Brain microvascular endothelial cell (primary cell): ENCODE data around the gene FNTB.

ENCODE experiments used
- DNase-seq: peaks from one replicate; pipeline ENCODE4 v3.0.0-alpha.2; 2020
- H3K27ac ChIP-seq: fragments of 250-450 bp; sonication (Bioruptor Pico); 2 replicates; pipeline ENCODE4 v1.5.1; 2020; ENCODE audit warnings: mild to moderate bottlenecking, moderate library complexity
- H3K27me3 ChIP-seq: fragments of 250-450 bp; sonication (Bioruptor Pico); replicated peaks from 2 replicates; pipeline ENCODE4 v1.5.1; 2020; ENCODE audit warnings: mild to moderate bottlenecking
- H3K36me3 ChIP-seq: fragments of 250-450 bp; sonication (Bioruptor Pico); replicated peaks from 2 replicates; pipeline ENCODE4 v1.5.1; 2020; ENCODE audit warnings: mild to moderate bottlenecking
- H3K4me3 ChIP-seq: 2 replicates; pipeline ENCODE4 v1.5.1; 2011; ENCODE audit warnings: low read depth, mild to moderate bottlenecking, control low read depth, low read length, moderate library complexity
- in situ Hi-C: cut with HindIII; loops from 2 replicates; pipeline ENCODE4 v1.10.0; 2017; ENCODE audit warnings: low sequenced_read_pairs, low pct_ligation_motif_present
- TF ChIP-seq, protein P1 (sequence below): IDR thresholded peaks from 2 replicates; pipeline ENCODE4 v1.5.1; 2011; ENCODE audit warnings: low read depth, mild to moderate bottlenecking, moderate library complexity, low read length, control low read depth, inconsistent platforms; ENCODE audit errors: missing control alignments

The FNTB gene

GRCh38 chr14:64945431-64946178 is 41.1 kb upstream of the FNTB start:
- no peak for DNase-seq
- Histone ChIP-seq H3K4me3 (no peak overlapping the region), H3K36me3 (no peaks in the 10 kb centered on the region), H3K27ac (no peak overlapping the region), H3K27me3 (no peaks in the 10 kb centered on the region)
- TF ChIP-seq, protein P1, sequence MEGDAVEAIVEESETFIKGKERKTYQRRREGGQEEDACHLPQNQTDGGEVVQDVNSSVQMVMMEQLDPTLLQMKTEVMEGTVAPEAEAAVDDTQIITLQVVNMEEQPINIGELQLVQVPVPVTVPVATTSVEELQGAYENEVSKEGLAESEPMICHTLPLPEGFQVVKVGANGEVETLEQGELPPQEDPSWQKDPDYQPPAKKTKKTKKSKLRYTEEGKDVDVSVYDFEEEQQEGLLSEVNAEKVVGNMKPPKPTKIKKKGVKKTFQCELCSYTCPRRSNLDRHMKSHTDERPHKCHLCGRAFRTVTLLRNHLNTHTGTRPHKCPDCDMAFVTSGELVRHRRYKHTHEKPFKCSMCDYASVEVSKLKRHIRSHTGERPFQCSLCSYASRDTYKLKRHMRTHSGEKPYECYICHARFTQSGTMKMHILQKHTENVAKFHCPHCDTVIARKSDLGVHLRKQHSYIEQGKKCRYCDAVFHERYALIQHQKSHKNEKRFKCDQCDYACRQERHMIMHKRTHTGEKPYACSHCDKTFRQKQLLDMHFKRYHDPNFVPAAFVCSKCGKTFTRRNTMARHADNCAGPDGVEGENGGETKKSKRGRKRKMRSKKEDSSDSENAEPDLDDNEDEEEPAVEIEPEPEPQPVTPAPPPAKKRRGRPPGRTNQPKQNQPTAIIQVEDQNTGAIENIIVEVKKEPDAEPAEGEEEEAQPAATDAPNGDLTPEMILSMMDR = no peak
- in situ Hi-C loops = no loop called here

GRCh38 chr14:64946310-64947045 is 40.2 kb upstream of the FNTB start:
- no peak for DNase-seq
- in situ Hi-C loops = no loop called here
- TF ChIP-seq, protein P1 = no peak
- no peak overlapping the region for H3K4me3 ChIP-seq
- H3K27me3 ChIP-seq = no peaks in the 10 kb centered on the region
- H3K36me3 ChIP-seq = no peaks in the 10 kb centered on the region
- no peak overlapping the region for H3K27ac ChIP-seq

- TF ChIP-seq, protein P1 = no peak
- H3K4me3 ChIP-seq = no peak overlapping the region
- in situ Hi-C loops = no loop called here
- H3K27me3 ChIP-seq = no peaks in the 10 kb centered on the region
- H3K36me3 ChIP-seq = no peaks in the 10 kb centered on the region
- no peak for DNase-seq
- no peak overlapping the region for H3K27ac ChIP-seq
These were observed 38.7 kb upstream of the FNTB start for GRCh38 chr14:64947710-64948611.

DNA sequence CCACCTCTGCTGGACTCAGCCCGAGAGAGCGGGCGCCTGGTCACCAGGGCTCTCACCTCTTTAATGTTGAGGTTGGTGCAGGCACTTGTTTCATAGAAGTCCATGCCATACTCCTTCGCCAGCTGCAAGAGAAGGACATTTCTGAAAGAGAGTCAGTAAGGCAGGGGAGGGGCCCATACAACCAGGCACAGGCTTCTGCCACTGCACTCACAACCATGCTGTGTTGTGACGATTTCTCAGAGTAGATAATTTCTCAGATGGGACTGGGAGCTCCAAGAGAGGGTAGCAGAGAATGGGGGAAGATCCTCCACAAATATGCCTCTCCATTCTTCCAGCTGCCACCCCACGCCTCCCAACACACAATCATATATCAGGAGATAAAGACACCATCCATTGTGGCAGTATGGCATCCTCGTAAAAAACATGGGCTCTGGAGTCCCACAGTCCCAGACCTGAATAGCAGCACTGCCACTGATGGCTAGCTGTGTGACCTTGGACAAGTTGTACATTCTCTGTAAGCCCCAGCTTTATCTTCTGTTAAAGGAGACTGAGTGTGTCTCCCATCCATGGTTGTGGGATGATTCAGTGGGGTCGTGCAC is 38.0 kb upstream of the FNTB start:
- Histone ChIP-seq H3K27ac (no peak overlapping the region), H3K36me3 (no peaks in the 10 kb centered on the region), H3K27me3 (no peaks in the 10 kb centered on the region), H3K4me3 (no peak overlapping the region)
- TF ChIP-seq, protein P1 = no peak
- DNase-seq = no peak
- in situ Hi-C loops = no loop called here

DNA sequence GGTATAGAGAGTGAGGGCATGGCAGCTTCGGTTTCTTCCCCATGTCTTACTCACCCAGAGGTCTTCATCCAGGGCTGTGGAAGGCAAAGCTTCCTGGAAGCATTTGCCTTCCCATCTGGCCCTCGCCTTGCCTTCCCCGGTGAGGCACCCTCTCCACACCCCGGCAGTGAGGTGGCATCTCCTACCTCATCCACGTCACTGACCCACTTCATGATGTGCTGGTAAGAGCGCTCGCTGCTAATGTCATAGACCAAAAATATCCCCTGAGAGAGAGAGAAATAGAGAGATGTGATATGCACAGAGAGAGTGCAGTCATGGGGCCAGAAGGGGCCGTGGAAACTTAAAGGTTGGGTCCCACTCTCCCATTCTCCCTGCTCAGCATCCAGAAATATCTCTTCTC is 35.8 kb upstream of the FNTB start:
- H3K4me3 ChIP-seq = no peak overlapping the region
- in situ Hi-C loops = no loop called here
- no peak for DNase-seq
- TF ChIP-seq, protein P1 = no peak
- H3K27me3 ChIP-seq = no peaks in the 10 kb centered on the region
- no peak overlapping the region for H3K27ac ChIP-seq
- H3K36me3 ChIP-seq = no peaks in the 10 kb centered on the region
